ENCODE measurements around the gene AGAP1.

DNA sequence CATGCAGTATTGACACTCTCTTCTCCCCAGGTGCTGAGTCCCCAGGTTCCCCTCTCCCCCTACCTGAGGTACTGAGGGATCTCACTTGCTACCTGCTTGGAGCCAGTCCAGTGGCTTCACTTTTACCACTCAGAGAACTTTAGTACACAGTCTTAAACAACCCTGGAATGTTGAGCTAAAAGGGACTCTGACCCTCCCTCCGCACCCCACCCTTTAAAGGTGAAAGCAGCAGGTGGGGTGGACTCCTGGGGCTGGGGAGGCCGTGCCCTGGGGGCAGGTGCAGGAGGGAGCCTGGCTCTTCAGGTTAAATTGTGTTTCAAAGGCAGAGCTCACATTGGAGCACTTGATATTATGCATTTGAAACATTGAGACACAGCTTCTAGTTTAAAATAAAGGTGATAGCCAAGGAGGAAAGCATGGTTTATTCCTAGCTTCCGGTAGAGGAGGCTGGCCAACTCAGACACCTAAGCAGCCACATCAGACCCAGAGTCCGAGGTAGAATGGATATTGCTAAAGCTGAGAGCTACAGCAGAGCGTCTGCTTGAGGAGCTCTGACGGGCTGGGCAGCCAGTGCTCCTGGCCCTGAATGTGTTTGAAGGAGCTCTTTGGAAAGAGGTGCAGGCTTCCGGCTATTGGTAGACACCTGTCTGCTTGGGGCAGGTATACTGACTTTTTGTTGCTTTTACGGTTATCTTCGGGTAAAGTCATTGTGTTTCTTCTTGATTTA is 196.4 kb downstream of the AGAP1 start:
- TF ChIP-seq, protein P1, sequence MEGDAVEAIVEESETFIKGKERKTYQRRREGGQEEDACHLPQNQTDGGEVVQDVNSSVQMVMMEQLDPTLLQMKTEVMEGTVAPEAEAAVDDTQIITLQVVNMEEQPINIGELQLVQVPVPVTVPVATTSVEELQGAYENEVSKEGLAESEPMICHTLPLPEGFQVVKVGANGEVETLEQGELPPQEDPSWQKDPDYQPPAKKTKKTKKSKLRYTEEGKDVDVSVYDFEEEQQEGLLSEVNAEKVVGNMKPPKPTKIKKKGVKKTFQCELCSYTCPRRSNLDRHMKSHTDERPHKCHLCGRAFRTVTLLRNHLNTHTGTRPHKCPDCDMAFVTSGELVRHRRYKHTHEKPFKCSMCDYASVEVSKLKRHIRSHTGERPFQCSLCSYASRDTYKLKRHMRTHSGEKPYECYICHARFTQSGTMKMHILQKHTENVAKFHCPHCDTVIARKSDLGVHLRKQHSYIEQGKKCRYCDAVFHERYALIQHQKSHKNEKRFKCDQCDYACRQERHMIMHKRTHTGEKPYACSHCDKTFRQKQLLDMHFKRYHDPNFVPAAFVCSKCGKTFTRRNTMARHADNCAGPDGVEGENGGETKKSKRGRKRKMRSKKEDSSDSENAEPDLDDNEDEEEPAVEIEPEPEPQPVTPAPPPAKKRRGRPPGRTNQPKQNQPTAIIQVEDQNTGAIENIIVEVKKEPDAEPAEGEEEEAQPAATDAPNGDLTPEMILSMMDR (IDR thresholded peaks at IDR 0.05): no peak
- no peak for TF ChIP-seq EZH2phosphoT487 (IDR thresholded peaks at IDR 0.05)

All from neural progenitor cell (in vitro differentiated cells).